ENCODE data around the gene ATP8A1. TPM values are rescaled to one million over a fixed set of nuclear protein-coding genes. Genes with fewer than 3 reads are reported as not detected.

Gene ATP8A1
- total RNA-seq, 1 donor from 2014 or later: 39.7 TPM

DNA sequence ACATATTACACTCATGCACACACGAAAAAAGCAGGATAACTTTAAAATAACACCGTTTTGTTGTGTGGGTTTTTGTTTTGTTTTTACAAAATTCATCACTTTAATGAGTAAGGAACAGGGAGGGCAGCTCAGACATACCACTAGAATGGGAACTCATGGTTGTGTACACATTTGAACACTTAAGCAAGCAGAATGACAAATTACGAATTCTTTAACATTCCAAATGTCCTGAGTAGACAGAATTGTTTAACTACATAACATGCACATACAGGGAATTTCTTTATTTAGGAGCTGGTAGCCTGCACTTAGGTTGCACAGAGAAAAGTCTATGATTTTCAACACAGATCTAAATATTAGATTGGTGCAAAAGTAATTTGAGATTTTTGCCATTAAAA is 96.4 kb downstream of the ATP8A1 start:
- Histone ChIP-seq H3K9me3 (ENCODE audit: control insufficient read depth in 3 of 3, low read length in 3 of 3) (no peaks in the 10 kb centered on the region), H3K4me3 (ENCODE audit: low read length in 3 of 3) (no peak overlapping the region), H3K36me3 (ENCODE audit: control insufficient read depth in 3 of 3, insufficient read depth in 3 of 3, low read length in 3 of 3) (no peaks in the 10 kb centered on the region)

DNA sequence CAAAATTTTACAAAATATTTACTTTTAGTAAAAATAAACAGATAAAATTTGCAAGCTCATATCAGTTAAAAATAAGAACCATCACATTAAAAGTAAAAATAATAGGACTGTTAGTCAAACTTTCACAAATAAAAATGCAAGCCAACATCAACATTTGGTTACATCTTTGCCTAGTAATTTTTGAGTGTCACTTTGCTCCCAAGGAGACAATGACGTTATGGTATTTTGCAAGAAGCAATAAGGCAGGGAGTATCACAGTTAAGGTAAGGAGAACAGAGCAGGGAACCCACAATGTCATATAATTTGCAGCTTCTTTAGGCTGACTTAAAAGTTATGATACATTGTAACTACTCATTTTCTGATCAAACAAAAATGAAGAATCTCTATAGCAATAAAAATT is 98.7 kb downstream of the ATP8A1 start:
- Histone ChIP-seq H3K27me3 (ENCODE audit: control insufficient read depth in 3 of 3, insufficient read depth in 3 of 3, low read length in 3 of 3) (no peaks in the 10 kb centered on the region), H3K4me3 (ENCODE audit: low read length in 3 of 3) (no peak overlapping the region), H3K27ac (ENCODE audit: low read depth, low read length) (no peak overlapping the region), H3K9me3 (ENCODE audit: control insufficient read depth in 3 of 3, low read length in 3 of 3) (no peaks in the 10 kb centered on the region), H3K4me1 (ENCODE audit: control insufficient read depth in 3 of 3, insufficient read depth in 3 of 3, low read length in 3 of 3) (peaks cover 0 to 19% (median 11%) of the 10 kb centered on the region in 3 donors), H3K9ac (ENCODE audit: low read depth in 1 of 3, low read length in 3 of 3) (no peak overlapping the region), H3K36me3 (ENCODE audit: control insufficient read depth in 3 of 3, insufficient read depth in 3 of 3, low read length in 3 of 3) (peaks cover 0 to 4% (median 0%) of the 10 kb centered on the region in 3 donors)

More for the DNA sequence above, 96.4 kb downstream of the ATP8A1 start:
- peaks cover 0 to 12% (median 11%) of the 10 kb centered on the region in 3 donors for H3K4me1 ChIP-seq (ENCODE audit: control insufficient read depth in 3 of 3, insufficient read depth in 3 of 3, low read length in 3 of 3)
- H3K27me3 ChIP-seq (ENCODE audit: control insufficient read depth in 3 of 3, insufficient read depth in 3 of 3, low read length in 3 of 3): no peaks in the 10 kb centered on the region
- no peak overlapping the region for H3K9ac ChIP-seq (ENCODE audit: low read depth in 1 of 3, low read length in 3 of 3)
- H3K27ac ChIP-seq (ENCODE audit: low read depth, low read length): no peak overlapping the region

GRCh38 chr4:42555828-42556227 is 101.1 kb downstream of the ATP8A1 start:
- Histone ChIP-seq H3K9ac (ENCODE audit: low read depth in 1 of 3, low read length in 3 of 3) (no peak overlapping the region), H3K27me3 (ENCODE audit: control insufficient read depth in 3 of 3, insufficient read depth in 3 of 3, low read length in 3 of 3) (no peaks in the 10 kb centered on the region), H3K4me3 (ENCODE audit: low read length in 3 of 3) (no peak overlapping the region), H3K36me3 (ENCODE audit: control insufficient read depth in 3 of 3, insufficient read depth in 3 of 3, low read length in 3 of 3) (peaks cover 0 to 4% (median under 1%) of the 10 kb centered on the region in 3 donors), H3K9me3 (ENCODE audit: control insufficient read depth in 3 of 3, low read length in 3 of 3) (no peaks in the 10 kb centered on the region), H3K4me1 (ENCODE audit: control insufficient read depth in 3 of 3, insufficient read depth in 3 of 3, low read length in 3 of 3) (peaks cover 0 to 8% (median 0%) of the 10 kb centered on the region in 3 donors), H3K27ac (ENCODE audit: low read depth, low read length) (no peak overlapping the region)

DNA sequence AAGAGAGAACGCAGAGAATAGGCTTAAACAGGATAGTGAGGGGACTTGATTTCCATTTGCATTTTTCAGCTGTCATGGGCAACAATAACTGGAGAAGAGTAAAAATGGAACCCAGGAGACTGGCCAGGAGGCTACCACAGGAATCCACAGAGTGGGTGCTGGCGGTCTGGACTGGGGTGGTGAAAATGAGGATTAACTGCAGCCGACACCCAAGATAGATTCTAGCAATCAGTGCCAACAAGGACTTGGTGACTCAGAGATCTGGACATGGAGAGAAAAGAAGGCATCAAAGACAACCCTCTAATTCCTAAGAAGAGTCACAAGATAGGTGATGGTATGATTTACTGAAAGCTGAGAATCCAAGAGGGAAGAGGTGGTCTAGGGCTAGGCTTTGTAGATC is 102.8 kb downstream of the ATP8A1 start:
- H3K9ac ChIP-seq (ENCODE audit: low read depth in 1 of 3, low read length in 3 of 3): no peak overlapping the region
- H3K27ac ChIP-seq (ENCODE audit: low read depth, low read length): no peak overlapping the region
- peaks cover 0 to 8% (median 0%) of the 10 kb centered on the region in 3 donors for H3K4me1 ChIP-seq (ENCODE audit: control insufficient read depth in 3 of 3, insufficient read depth in 3 of 3, low read length in 3 of 3)
- H3K27me3 ChIP-seq (ENCODE audit: control insufficient read depth in 3 of 3, insufficient read depth in 3 of 3, low read length in 3 of 3): no peaks in the 10 kb centered on the region
- peaks cover 0 to 5% (median 4%) of the 10 kb centered on the region in 3 donors for H3K36me3 ChIP-seq (ENCODE audit: control insufficient read depth in 3 of 3, insufficient read depth in 3 of 3, low read length in 3 of 3)
- no peaks in the 10 kb centered on the region for H3K9me3 ChIP-seq (ENCODE audit: control insufficient read depth in 3 of 3, low read length in 3 of 3)
- H3K4me3 ChIP-seq (ENCODE audit: low read length in 3 of 3): no peak overlapping the region

- Histone ChIP-seq H3K27ac (ENCODE audit: low read depth, low read length) (no peak overlapping the region), H3K4me3 (ENCODE audit: low read length in 3 of 3) (no peak overlapping the region), H3K4me1 (ENCODE audit: control insufficient read depth in 3 of 3, insufficient read depth in 3 of 3, low read length in 3 of 3) (peaks cover 0 to 8% (median 0%) of the 10 kb centered on the region in 3 donors), H3K9ac (ENCODE audit: low read depth in 1 of 3, low read length in 3 of 3) (no peak overlapping the region), H3K9me3 (ENCODE audit: control insufficient read depth in 3 of 3, low read length in 3 of 3) (no peaks in the 10 kb centered on the region), H3K27me3 (ENCODE audit: control insufficient read depth in 3 of 3, insufficient read depth in 3 of 3, low read length in 3 of 3) (no peaks in the 10 kb centered on the region), H3K36me3 (ENCODE audit: control insufficient read depth in 3 of 3, insufficient read depth in 3 of 3, low read length in 3 of 3) (peaks cover 4 to 10% (median 4%) of the 10 kb centered on the region in 3 donors)
Measured at GRCh38 chr4:42549896-42550295, 107.0 kb downstream of the ATP8A1 start.

DNA sequence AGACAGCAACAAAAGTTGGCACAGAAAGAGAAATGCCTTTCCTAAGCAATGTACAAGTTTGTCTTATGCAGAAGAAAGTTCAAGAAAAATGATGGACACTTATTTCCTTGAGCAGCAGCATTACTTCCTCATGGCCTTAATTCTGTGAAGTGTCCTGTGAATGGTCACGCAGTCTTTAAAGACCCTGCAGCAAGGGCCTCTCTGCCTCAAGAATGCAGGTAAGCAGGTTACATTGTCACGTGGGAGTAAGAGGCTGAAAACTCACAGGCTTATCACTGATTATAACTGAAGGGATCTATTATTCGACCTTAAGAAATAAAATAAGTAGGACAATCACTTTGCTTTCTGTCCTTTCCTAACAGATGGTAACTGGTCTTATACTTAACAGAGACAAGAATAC is 109.1 kb downstream of the ATP8A1 start:
- Histone ChIP-seq H3K36me3 (ENCODE audit: control insufficient read depth in 3 of 3, insufficient read depth in 3 of 3, low read length in 3 of 3) (peaks cover 0 to 10% (median 4%) of the 10 kb centered on the region in 3 donors), H3K4me1 (ENCODE audit: control insufficient read depth in 3 of 3, insufficient read depth in 3 of 3, low read length in 3 of 3) (no peaks in the 10 kb centered on the region), H3K9me3 (ENCODE audit: control insufficient read depth in 3 of 3, low read length in 3 of 3) (no peaks in the 10 kb centered on the region), H3K4me3 (ENCODE audit: low read length in 3 of 3) (no peak overlapping the region), H3K27ac (ENCODE audit: low read depth, low read length) (no peak overlapping the region), H3K27me3 (ENCODE audit: control insufficient read depth in 3 of 3, insufficient read depth in 3 of 3, low read length in 3 of 3) (no peaks in the 10 kb centered on the region), H3K9ac (ENCODE audit: low read depth in 1 of 3, low read length in 3 of 3) (no peak overlapping the region)

DNA sequence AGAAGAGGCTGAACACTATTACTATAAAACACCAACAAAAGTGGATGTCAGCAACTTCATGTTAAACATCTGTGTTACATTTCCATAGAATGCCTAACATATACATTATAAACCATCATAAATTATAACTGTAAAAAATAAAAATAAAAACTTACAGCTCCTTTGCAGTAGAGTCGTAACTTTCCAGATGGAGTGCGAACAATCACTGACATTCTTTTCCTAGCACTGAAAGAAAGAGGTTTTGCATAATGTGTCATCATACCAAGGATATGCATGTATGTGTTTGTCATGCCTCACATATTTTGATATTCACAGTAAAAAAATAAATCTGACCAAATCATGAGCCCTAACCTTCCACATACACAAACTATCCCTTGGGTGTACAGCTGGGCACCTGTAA is 113.1 kb downstream of the ATP8A1 start:
- H3K4me1 ChIP-seq (ENCODE audit: control insufficient read depth in 3 of 3, insufficient read depth in 3 of 3, low read length in 3 of 3): no peaks in the 10 kb centered on the region
- no peaks in the 10 kb centered on the region for H3K27me3 ChIP-seq (ENCODE audit: control insufficient read depth in 3 of 3, insufficient read depth in 3 of 3, low read length in 3 of 3)
- H3K4me3 ChIP-seq (ENCODE audit: low read length in 3 of 3): no peak overlapping the region
- H3K36me3 ChIP-seq (ENCODE audit: control insufficient read depth in 3 of 3, insufficient read depth in 3 of 3, low read length in 3 of 3): peaks cover 0 to 5% (median 4%) of the 10 kb centered on the region in 3 donors
- no peak overlapping the region for H3K27ac ChIP-seq (ENCODE audit: low read depth, low read length)
- H3K9ac ChIP-seq (ENCODE audit: low read depth in 1 of 3, low read length in 3 of 3): no peak overlapping the region
- no peaks in the 10 kb centered on the region for H3K9me3 ChIP-seq (ENCODE audit: control insufficient read depth in 3 of 3, low read length in 3 of 3)

- H3K36me3 ChIP-seq (ENCODE audit: control insufficient read depth in 3 of 3, insufficient read depth in 3 of 3, low read length in 3 of 3): peaks cover 0 to 5% (median 4%) of the 10 kb centered on the region in 3 donors
- H3K27me3 ChIP-seq (ENCODE audit: control insufficient read depth in 3 of 3, insufficient read depth in 3 of 3, low read length in 3 of 3): no peaks in the 10 kb centered on the region
- H3K9me3 ChIP-seq (ENCODE audit: control insufficient read depth in 3 of 3, low read length in 3 of 3): no peaks in the 10 kb centered on the region
- no peaks in the 10 kb centered on the region for H3K4me1 ChIP-seq (ENCODE audit: control insufficient read depth in 3 of 3, insufficient read depth in 3 of 3, low read length in 3 of 3)
- no peak overlapping the region for H3K4me3 ChIP-seq (ENCODE audit: low read length in 3 of 3)
- H3K9ac ChIP-seq (ENCODE audit: low read depth in 1 of 3, low read length in 3 of 3): no peak overlapping the region
- no peak overlapping the region for H3K27ac ChIP-seq (ENCODE audit: low read depth, low read length)
Measured at GRCh38 chr4:42543126-42543525, 113.8 kb downstream of the ATP8A1 start.

DNA sequence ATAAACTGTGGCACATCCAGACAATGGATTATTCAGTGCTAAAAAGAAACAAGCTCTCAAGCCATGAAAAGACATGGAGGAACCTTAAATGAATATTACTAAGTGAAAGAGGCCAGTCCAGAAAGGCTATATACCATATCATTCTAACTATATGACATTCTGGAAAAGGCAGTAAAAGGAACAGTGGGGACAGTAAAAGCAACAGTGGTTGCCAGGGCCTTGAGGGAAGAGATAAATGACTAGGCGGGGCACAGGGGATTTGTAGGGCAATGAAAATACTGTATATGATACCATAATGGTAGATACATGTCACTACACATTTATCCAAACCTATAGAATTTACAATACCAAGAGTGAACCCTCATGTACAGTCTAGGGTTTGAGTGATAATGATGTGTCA is 115.3 kb downstream of the ATP8A1 start:
- Histone ChIP-seq H3K4me1 (ENCODE audit: control insufficient read depth in 3 of 3, insufficient read depth in 3 of 3, low read length in 3 of 3) (no peaks in the 10 kb centered on the region), H3K27me3 (ENCODE audit: control insufficient read depth in 3 of 3, insufficient read depth in 3 of 3, low read length in 3 of 3) (no peaks in the 10 kb centered on the region), H3K9ac (ENCODE audit: low read depth in 1 of 3, low read length in 3 of 3) (no peak overlapping the region), H3K27ac (ENCODE audit: low read depth, low read length) (no peak overlapping the region), H3K9me3 (ENCODE audit: control insufficient read depth in 3 of 3, low read length in 3 of 3) (no peaks in the 10 kb centered on the region), H3K4me3 (ENCODE audit: low read length in 3 of 3) (no peak overlapping the region), H3K36me3 (ENCODE audit: control insufficient read depth in 3 of 3, insufficient read depth in 3 of 3, low read length in 3 of 3) (no peaks in the 10 kb centered on the region)

GRCh38 chr4:42533042-42533441 is 123.9 kb downstream of the ATP8A1 start:
- H3K4me3 ChIP-seq (ENCODE audit: low read length in 3 of 3): no peak overlapping the region
- no peak overlapping the region for H3K27ac ChIP-seq (ENCODE audit: low read depth, low read length)
- no peak overlapping the region for H3K9ac ChIP-seq (ENCODE audit: low read depth in 1 of 3, low read length in 3 of 3)
- H3K4me1 ChIP-seq (ENCODE audit: control insufficient read depth in 3 of 3, insufficient read depth in 3 of 3, low read length in 3 of 3): no peaks in the 10 kb centered on the region
- peaks cover 3 to 11% (median 10%) of the 10 kb centered on the region in 3 donors for H3K36me3 ChIP-seq (ENCODE audit: control insufficient read depth in 3 of 3, insufficient read depth in 3 of 3, low read length in 3 of 3)
- no peaks in the 10 kb centered on the region for H3K9me3 ChIP-seq (ENCODE audit: control insufficient read depth in 3 of 3, low read length in 3 of 3)
- H3K27me3 ChIP-seq (ENCODE audit: control insufficient read depth in 3 of 3, insufficient read depth in 3 of 3, low read length in 3 of 3): no peaks in the 10 kb centered on the region
